ENCODE measurements around the gene C1QTNF12.
"Not testable (repeated sequence)": the region's sequence is repeated elsewhere in the genome, so short reads cannot be mapped to it uniquely, and the experiment has no call there.

The C1QTNF12 gene

GRCh38 chr1:1259540-1259939 lies 13.0 kb upstream of the C1QTNF12 start:
- no peak for DNase-seq (ENCODE audit: low spot score)

- no peak for DNase-seq (ENCODE audit: low spot score)
Observed at GRCh38 chr1:1259119-1259488, 12.6 kb upstream of the C1QTNF12 start.

GRCh38 chr1:1256956-1257871 lies 10.7 kb upstream of the C1QTNF12 start:
- DNase-seq (ENCODE audit: low spot score), result no peak

- DNase-seq (ENCODE audit: low spot score), result no peak
Observed at GRCh38 chr1:1255611-1256010, 9.1 kb upstream of the C1QTNF12 start.

GRCh38 chr1:1255078-1255477 lies 8.6 kb upstream of the C1QTNF12 start:
- no peak for DNase-seq (ENCODE audit: low spot score)

GRCh38 chr1:1254667-1254998 lies 8.1 kb upstream of the C1QTNF12 start:
- DNase-seq (ENCODE audit: low spot score), result no peak

- no peak for DNase-seq (ENCODE audit: low spot score)
Observed at GRCh38 chr1:1253972-1254666, 7.6 kb upstream of the C1QTNF12 start.

- no peak for DNase-seq (ENCODE audit: low spot score)
Observed at GRCh38 chr1:1253314-1253713, 6.8 kb upstream of the C1QTNF12 start.

GRCh38 chr1:1250786-1251284 lies 4.3 kb upstream of the C1QTNF12 start:
- no peak for DNase-seq (ENCODE audit: low spot score)

GRCh38 chr1:1248009-1248913 lies 1.7 kb upstream of the C1QTNF12 start:
- not testable (repeated sequence) for DNase-seq (ENCODE audit: low spot score)

GRCh38 chr1:1247341-1247913 lies 905 bp upstream of the C1QTNF12 start:
- DNase-seq (ENCODE audit: low spot score), result no peak

- DNase-seq (ENCODE audit: low spot score), result no peak
Observed at GRCh38 chr1:1245817-1246576, 525 bp downstream of the C1QTNF12 start.

GRCh38 chr1:1245178-1245816 lies 1.2 kb downstream of the C1QTNF12 start:
- DNase-seq (ENCODE audit: low spot score), result no peak

- peak; percentile 58 for DNase-seq (ENCODE audit: low spot score)
Observed at GRCh38 chr1:1244192-1244811, 2.2 kb downstream of the C1QTNF12 start.

GRCh38 chr1:1243807-1244191 lies 2.7 kb downstream of the C1QTNF12 start:
- DNase-seq (ENCODE audit: low spot score), result no peak

- no peak for DNase-seq (ENCODE audit: low spot score)
Observed at GRCh38 chr1:1243266-1243660, 3.3 kb downstream of the C1QTNF12 start.

GRCh38 chr1:1242461-1243265 lies 3.9 kb downstream of the C1QTNF12 start:
- no peak for DNase-seq (ENCODE audit: low spot score)

- DNase-seq (ENCODE audit: low spot score), result no peak
Observed at GRCh38 chr1:1241588-1242219, 4.8 kb downstream of the C1QTNF12 start.
